Hepatocyte (in vitro differentiated cells): ENCODE results near the gene RALA.

ENCODE experiments used
- EZH2 ChIP-seq: fragments of 200-600 bp; sonication (generic); IDR thresholded peaks from 2 replicates; pipeline ENCODE4 v1.6.1; 2016; ENCODE audit warnings: antibody characterized with exemption, mild to moderate bottlenecking, borderline replicate concordance
- EZH2phosphoT487 ChIP-seq: fragments of 200-600 bp; sonication (generic); IDR thresholded peaks from one replicate; pipeline ENCODE4 v1.6.1; 2018; ENCODE audit warnings: antibody characterized with exemption, mild to moderate bottlenecking, low read depth, moderate library complexity; ENCODE audit not compliant: unreplicated experiment, severe bottlenecking
- TF ChIP-seq, protein P1 (sequence below): fragments of 200-600 bp; sonication (generic); IDR thresholded peaks from 2 replicates; pipeline ENCODE4 v1.5.1; 2016; ENCODE audit warnings: antibody characterized with exemption, mild to moderate bottlenecking; ENCODE audit not compliant: poor library complexity

DNA sequence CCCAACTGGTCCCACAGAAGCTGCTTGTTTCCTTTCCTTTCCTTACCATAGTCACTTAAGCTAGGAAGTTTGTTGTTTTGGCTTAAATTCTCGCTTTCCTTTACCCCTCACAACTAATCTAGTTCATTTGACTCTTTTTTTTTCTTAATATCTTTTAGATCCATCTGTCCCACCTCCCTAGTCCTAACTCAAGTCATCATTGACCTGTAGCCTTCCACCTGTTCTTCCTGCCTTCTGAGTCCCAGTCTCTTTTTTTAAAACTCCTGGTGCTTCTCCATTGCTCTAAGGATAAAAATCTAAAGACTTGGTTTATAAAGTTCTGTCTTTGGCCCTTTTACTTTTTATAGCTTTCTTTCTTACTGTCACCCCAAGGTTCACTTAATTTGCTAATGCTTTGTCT lies 47.6 kb downstream of the RALA start:
- TF ChIP-seq, protein P1, sequence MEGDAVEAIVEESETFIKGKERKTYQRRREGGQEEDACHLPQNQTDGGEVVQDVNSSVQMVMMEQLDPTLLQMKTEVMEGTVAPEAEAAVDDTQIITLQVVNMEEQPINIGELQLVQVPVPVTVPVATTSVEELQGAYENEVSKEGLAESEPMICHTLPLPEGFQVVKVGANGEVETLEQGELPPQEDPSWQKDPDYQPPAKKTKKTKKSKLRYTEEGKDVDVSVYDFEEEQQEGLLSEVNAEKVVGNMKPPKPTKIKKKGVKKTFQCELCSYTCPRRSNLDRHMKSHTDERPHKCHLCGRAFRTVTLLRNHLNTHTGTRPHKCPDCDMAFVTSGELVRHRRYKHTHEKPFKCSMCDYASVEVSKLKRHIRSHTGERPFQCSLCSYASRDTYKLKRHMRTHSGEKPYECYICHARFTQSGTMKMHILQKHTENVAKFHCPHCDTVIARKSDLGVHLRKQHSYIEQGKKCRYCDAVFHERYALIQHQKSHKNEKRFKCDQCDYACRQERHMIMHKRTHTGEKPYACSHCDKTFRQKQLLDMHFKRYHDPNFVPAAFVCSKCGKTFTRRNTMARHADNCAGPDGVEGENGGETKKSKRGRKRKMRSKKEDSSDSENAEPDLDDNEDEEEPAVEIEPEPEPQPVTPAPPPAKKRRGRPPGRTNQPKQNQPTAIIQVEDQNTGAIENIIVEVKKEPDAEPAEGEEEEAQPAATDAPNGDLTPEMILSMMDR, result no peak
- TF ChIP-seq EZH2 (no peak), EZH2phosphoT487 (no peak)
